Stomach (tissue), 4 donors: Measurements from ENCODE around the gene SPNS2.

Experiments used
- CTCF ChIP-seq, 7 experiments: fragments of 450-650 bp in 4 of 7; fragments of 200-600 bp in 3 of 7; sonication (generic) in 3 of 7; IDR thresholded peaks; one replicate each; pipeline ENCODE4 v1.5.1; 2016 to 2019; ENCODE audit warnings: antibody characterized with exemption in 7 of 7, control low read depth in 2 of 7, mild to moderate bottlenecking in 1 of 7
- EP300 ChIP-seq: sonication (generic); formaldehyde crosslinking; IDR thresholded peaks from one replicate; pipeline ENCODE4 v1.6.1; 2017; ENCODE audit warnings: antibody characterized with exemption
- POLR2A ChIP-seq, 4 donors: fragments of 450-650 bp; IDR thresholded peaks; one replicate each; pipeline ENCODE4 v1.6.1; 2016; ENCODE audit warnings: antibody characterized with exemption in 4 of 4, control low read depth in 2 of 4, mild to moderate bottlenecking in 1 of 4, moderate library complexity in 1 of 4
- POLR2AphosphoS5 ChIP-seq, 3 donors: sonication (generic); formaldehyde crosslinking; IDR thresholded peaks; one replicate each; pipeline ENCODE4 v1.6.1; 2016; ENCODE audit warnings: antibody characterized with exemption in 3 of 3

- TF ChIP-seq CTCF (IDR thresholded peaks at IDR 0.05): no peak
- TF ChIP-seq POLR2AphosphoS5 (IDR thresholded peaks at IDR 0.05): no peak
- no peak for TF ChIP-seq EP300
- no peak for TF ChIP-seq POLR2A (IDR thresholded peaks at IDR 0.05)
Measured at GRCh38 chr17:4583206-4583605, 84.5 kb downstream of the SPNS2 start.
